Astrocyte of the spinal cord (primary cell): ENCODE results near the gene INPP5J.
A peak's percentile ranks its signal among the peaks of the same experiment; 100 is the strongest.

Experiments
- DNase-seq: peaks from one replicate; pipeline ENCODE4 v3.0.0; 2011; ENCODE audit warnings: low read depth, low spot score
- H3K4me3 ChIP-seq: 2 replicates; pipeline ENCODE4 v1.5.1; 2011; ENCODE audit warnings: low read depth, mild to moderate bottlenecking, low read length, moderate library complexity
- CTCF ChIP-seq: IDR thresholded peaks from 2 replicates; pipeline ENCODE4 v1.5.1; 2012; ENCODE audit warnings: low read depth, mild to moderate bottlenecking, low read length, inconsistent platforms
- in situ Hi-C: cut with HindIII; loops from 2 replicates; pipeline ENCODE4 v1.10.0; 2017; ENCODE audit warnings: low sequenced_read_pairs

INPP5J gene

GRCh38 chr22:31080848-31081649 lies 41.7 kb upstream of the INPP5J start, which contains the start of gene SMTN:
Gene SMTN, plus strand, starts transcription at chr22:31081318. Its CDS starts 1,941 bp downstream, at chr22:31083259.
- peak; percentile 91 for DNase-seq
- H3K4me3 ChIP-seq = peak within 1 kb of the TSS; percentile 83
- no peak for TF ChIP-seq CTCF
- in situ Hi-C loops = no loop called here

GRCh38 chr22:31081963-31082605 lies 40.7 kb upstream of the INPP5J start:
- in situ Hi-C loops = no loop called here

GRCh38 chr22:31082606-31083376 lies 40.0 kb upstream of the INPP5J start:
- in situ Hi-C loops = no loop called here

More at GRCh38 chr22:31081963-31082605, 40.7 kb upstream of the INPP5J start:
- TF ChIP-seq CTCF = no peak
- peak overlapping the region; percentile 83 for H3K4me3 ChIP-seq
- no peak for DNase-seq

GRCh38 chr22:31083377-31083768 lies 39.4 kb upstream of the INPP5J start:
- H3K4me3 ChIP-seq = no peak overlapping the region
- in situ Hi-C loops = no loop called here
- no peak for DNase-seq
- TF ChIP-seq CTCF = no peak

More at GRCh38 chr22:31082606-31083376, 40.0 kb upstream of the INPP5J start:
- H3K4me3 ChIP-seq = peak overlapping the region; percentile 83
- DNase-seq = peak; percentile 26
- TF ChIP-seq CTCF = peak; percentile 58

- in situ Hi-C loops = no loop called here
- peak overlapping the region; percentile 66 for H3K4me3 ChIP-seq
- DNase-seq = no peak
- TF ChIP-seq CTCF = no peak
These were observed 38.6 kb upstream of the INPP5J start for GRCh38 chr22:31083923-31084810.
